ENCODE data around the gene CAST.

GRCh38 chr5:96619946-96620345, 42.2 kb upstream of the CAST start:
- no peak for TF ChIP-seq POLR2A (IDR thresholded peaks at IDR 0.05)
- no peak for TF ChIP-seq CTCF (IDR thresholded peaks at IDR 0.05)
- TF ChIP-seq POLR2AphosphoS5 (IDR thresholded peaks at IDR 0.05), result no peak
